ENCODE data around the gene CHRNA10.

Gene CHRNA10

GRCh38 chr11:3641191-3641590 lies 30.0 kb downstream of the CHRNA10 start:
- Histone ChIP-seq H3K4me3 (replicated peaks; ENCODE audit: insufficient read depth, low read length) (no peak overlapping the region), H3K27ac (replicated peaks) (no peak overlapping the region), H3K27me3 (ENCODE audit: insufficient read depth, poor library complexity, severe bottlenecking) (peaks cover 10% of the 10 kb centered on the region)
- no peak for TF ChIP-seq CTCF (IDR thresholded peaks at IDR 0.05; ENCODE audit: insufficient read depth, low read length)
- no peak for DNase-seq (ENCODE audit: low read depth in 1 of 2, low spot score in 1 of 2)

- TF ChIP-seq SPI1 (IDR thresholded peaks at IDR 0.05; ENCODE audit: borderline replicate concordance, low read depth) (no peak), CTCF (IDR thresholded peaks at IDR 0.05; ENCODE audit: insufficient read depth, low read length) (no peak), POLR2AphosphoS5 (IDR thresholded peaks at IDR 0.05; ENCODE audit: low read depth) (no peak), GABPA (IDR thresholded peaks at IDR 0.05; ENCODE audit: low read depth) (no peak), REST (IDR thresholded peaks at IDR 0.05; ENCODE audit: insufficient replicate concordance, low read depth) (no peak)
- no peak for DNase-seq (ENCODE audit: low read depth in 1 of 2, low spot score in 1 of 2)
- H3K4me3 ChIP-seq (replicated peaks; ENCODE audit: insufficient read depth, low read length): no peak overlapping the region
- H3K27ac ChIP-seq (replicated peaks): no peak overlapping the region
- peaks cover 10% of the 10 kb centered on the region for H3K27me3 ChIP-seq (ENCODE audit: insufficient read depth, poor library complexity, severe bottlenecking)
Observed at GRCh38 chr11:3639841-3640240, 31.3 kb downstream of the CHRNA10 start.

GRCh38 chr11:3638513-3638912 lies 32.7 kb downstream of the CHRNA10 start:
- no peak for DNase-seq (ENCODE audit: low read depth in 1 of 2, low spot score in 1 of 2)
- TF ChIP-seq CTCF (IDR thresholded peaks at IDR 0.05; ENCODE audit: insufficient read depth, low read length) (no peak), REST (IDR thresholded peaks at IDR 0.05; ENCODE audit: insufficient replicate concordance, low read depth) (no peak), SPI1 (IDR thresholded peaks at IDR 0.05; ENCODE audit: borderline replicate concordance, low read depth) (no peak), GABPA (IDR thresholded peaks at IDR 0.05; ENCODE audit: low read depth) (no peak), POLR2AphosphoS5 (IDR thresholded peaks at IDR 0.05; ENCODE audit: low read depth) (no peak)
- no peak overlapping the region for H3K27ac ChIP-seq (replicated peaks)
- H3K4me3 ChIP-seq (replicated peaks; ENCODE audit: insufficient read depth, low read length): no peak overlapping the region
- H3K27me3 ChIP-seq (ENCODE audit: insufficient read depth, poor library complexity, severe bottlenecking): peaks cover 10% of the 10 kb centered on the region

- Histone ChIP-seq H3K4me3 (replicated peaks; ENCODE audit: insufficient read depth, low read length) (no peak overlapping the region), H3K27me3 (ENCODE audit: insufficient read depth, poor library complexity, severe bottlenecking) (peaks cover 5% of the 10 kb centered on the region), H3K27ac (replicated peaks) (no peak overlapping the region)
- TF ChIP-seq CTCF (IDR thresholded peaks at IDR 0.05; ENCODE audit: insufficient read depth, low read length) (no peak), GABPA (IDR thresholded peaks at IDR 0.05; ENCODE audit: low read depth) (no peak), SPI1 (IDR thresholded peaks at IDR 0.05; ENCODE audit: borderline replicate concordance, low read depth) (no peak), POLR2AphosphoS5 (IDR thresholded peaks at IDR 0.05; ENCODE audit: low read depth) (no peak), REST (IDR thresholded peaks at IDR 0.05; ENCODE audit: insufficient replicate concordance, low read depth) (no peak)
- DNase-seq (ENCODE audit: low read depth in 1 of 2, low spot score in 1 of 2): no peak
Observed at GRCh38 chr11:3637201-3637600, 34.0 kb downstream of the CHRNA10 start.
